Astrocyte (in vitro differentiated cells and primary cell): Measurements from ENCODE around the gene SIAE.

Experiments
- EZH2 ChIP-seq: IDR thresholded peaks from 2 replicates; pipeline ENCODE4 v1.6.1; 2012; ENCODE audit warnings: mild to moderate bottlenecking, low read length, inconsistent platforms; ENCODE audit not compliant: insufficient read depth
- TF ChIP-seq, protein P1 (sequence below): IDR thresholded peaks from 2 replicates; pipeline ENCODE4 v1.5.1; 2011; ENCODE audit warnings: low read depth, mild to moderate bottlenecking, inconsistent platforms, low read length, moderate library complexity; ENCODE audit not compliant: insufficient read depth

DNA sequence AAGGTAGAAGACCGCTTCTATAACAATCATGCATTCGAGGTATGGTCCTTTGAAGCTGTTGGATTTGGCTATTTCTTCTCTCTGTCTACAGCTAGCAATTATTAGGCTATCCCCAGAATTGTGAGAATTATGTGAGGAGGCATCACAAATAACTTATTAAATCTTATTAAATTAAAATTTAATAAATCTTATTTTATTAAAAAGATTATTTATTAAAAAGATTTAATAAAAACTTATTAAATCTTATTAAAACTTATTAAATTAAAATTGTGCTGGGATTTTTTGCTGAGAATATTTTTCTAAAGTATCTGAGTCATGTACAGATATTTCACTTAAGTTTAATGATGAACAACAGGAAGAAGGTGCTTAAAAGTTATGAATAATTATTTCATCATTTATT is 7.9 kb upstream of the SIAE start:
- TF ChIP-seq, protein P1, sequence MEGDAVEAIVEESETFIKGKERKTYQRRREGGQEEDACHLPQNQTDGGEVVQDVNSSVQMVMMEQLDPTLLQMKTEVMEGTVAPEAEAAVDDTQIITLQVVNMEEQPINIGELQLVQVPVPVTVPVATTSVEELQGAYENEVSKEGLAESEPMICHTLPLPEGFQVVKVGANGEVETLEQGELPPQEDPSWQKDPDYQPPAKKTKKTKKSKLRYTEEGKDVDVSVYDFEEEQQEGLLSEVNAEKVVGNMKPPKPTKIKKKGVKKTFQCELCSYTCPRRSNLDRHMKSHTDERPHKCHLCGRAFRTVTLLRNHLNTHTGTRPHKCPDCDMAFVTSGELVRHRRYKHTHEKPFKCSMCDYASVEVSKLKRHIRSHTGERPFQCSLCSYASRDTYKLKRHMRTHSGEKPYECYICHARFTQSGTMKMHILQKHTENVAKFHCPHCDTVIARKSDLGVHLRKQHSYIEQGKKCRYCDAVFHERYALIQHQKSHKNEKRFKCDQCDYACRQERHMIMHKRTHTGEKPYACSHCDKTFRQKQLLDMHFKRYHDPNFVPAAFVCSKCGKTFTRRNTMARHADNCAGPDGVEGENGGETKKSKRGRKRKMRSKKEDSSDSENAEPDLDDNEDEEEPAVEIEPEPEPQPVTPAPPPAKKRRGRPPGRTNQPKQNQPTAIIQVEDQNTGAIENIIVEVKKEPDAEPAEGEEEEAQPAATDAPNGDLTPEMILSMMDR = no peak
- no peak for TF ChIP-seq EZH2
